Hematopoietic multipotent progenitor cell treated with erythropoietin and hydrocortisone succinate and interleukin-3 and kit ligand, for 6 days (in vitro differentiated cells): ENCODE data around the gene KCNA2.

Source experiments
- DNase-seq: peaks from one replicate; pipeline ENCODE4 v3.0.0-alpha.2; 2015

Gene KCNA2

GRCh38 chr1:110601332-110601731 lies 4.8 kb downstream of the KCNA2 start:
- DNase-seq, result no peak

- DNase-seq, result no peak
Observed at GRCh38 chr1:110600716-110601115, 5.4 kb downstream of the KCNA2 start.

GRCh38 chr1:110597966-110598365 lies 8.2 kb downstream of the KCNA2 start:
- DNase-seq, result no peak

- no peak for DNase-seq
Observed at GRCh38 chr1:110596312-110596711, 9.8 kb downstream of the KCNA2 start.

GRCh38 chr1:110595353-110595710 lies 10.8 kb downstream of the KCNA2 start:
- no peak for DNase-seq

GRCh38 chr1:110594456-110595352 lies 11.5 kb downstream of the KCNA2 start:
- no peak for DNase-seq

GRCh38 chr1:110593902-110594301 lies 12.3 kb downstream of the KCNA2 start:
- no peak for DNase-seq

GRCh38 chr1:110591956-110592355 lies 14.2 kb downstream of the KCNA2 start:
- DNase-seq, result no peak

- no peak for DNase-seq
Observed at GRCh38 chr1:110588991-110589390, 17.2 kb downstream of the KCNA2 start.

- no peak for DNase-seq
Observed at GRCh38 chr1:110588486-110588885, 17.7 kb downstream of the KCNA2 start.

- no peak for DNase-seq
Observed at GRCh38 chr1:110587906-110588305, 18.3 kb downstream of the KCNA2 start.

GRCh38 chr1:110585481-110585880 lies 20.7 kb downstream of the KCNA2 start:
- no peak for DNase-seq

- no peak for DNase-seq
Observed at GRCh38 chr1:110584045-110584444, 22.1 kb downstream of the KCNA2 start.

GRCh38 chr1:110583505-110583904 lies 22.7 kb downstream of the KCNA2 start:
- DNase-seq, result no peak

- DNase-seq, result no peak
Observed at GRCh38 chr1:110582378-110582777, 23.8 kb downstream of the KCNA2 start.

- DNase-seq, result no peak
Observed at GRCh38 chr1:110581682-110582145, 24.4 kb downstream of the KCNA2 start.

GRCh38 chr1:110580244-110580643 lies 25.9 kb downstream of the KCNA2 start:
- DNase-seq, result no peak

GRCh38 chr1:110579460-110579859 lies 26.7 kb downstream of the KCNA2 start:
- DNase-seq, result no peak

GRCh38 chr1:110576441-110576840 lies 29.7 kb downstream of the KCNA2 start:
- DNase-seq, result no peak

- no peak for DNase-seq
Observed at GRCh38 chr1:110573314-110573713, 32.8 kb downstream of the KCNA2 start.

GRCh38 chr1:110572751-110573150 lies 33.4 kb downstream of the KCNA2 start:
- DNase-seq, result no peak

GRCh38 chr1:110570901-110571300 lies 35.3 kb downstream of the KCNA2 start:
- DNase-seq, result no peak

- DNase-seq, result no peak
Observed at GRCh38 chr1:110570307-110570706, 35.9 kb downstream of the KCNA2 start.

- DNase-seq, result no peak
Observed at GRCh38 chr1:110566836-110567235, 39.3 kb downstream of the KCNA2 start.

GRCh38 chr1:110565565-110565964 lies 40.6 kb downstream of the KCNA2 start:
- DNase-seq, result no peak
